Thyroid gland (tissue), 4 donors: ENCODE data around the gene CNGA3. TPM values are rescaled to one million over a fixed set of nuclear protein-coding genes. Genes with fewer than 3 reads are reported as not detected.
"Not testable (repeated sequence)": the region's sequence is repeated elsewhere in the genome, so short reads cannot be mapped to it uniquely, and the experiment has no call there.

Experiments
- DNase-seq, 2 donors: peaks; one replicate each; pipeline ENCODE4 v3.0.0-alpha.2; 2019
- H3K27ac ChIP-seq, 3 donors: fragments of 200-600 bp; sonication (generic); 1 replicate in 2 of 3; 2 replicates in 1 of 3; pipeline ENCODE4 v1.5.1; 2016 to 2019; ENCODE audit warnings: mild to moderate bottlenecking in 1 of 3, moderate library complexity in 1 of 3
- H3K27me3 ChIP-seq: fragments of 200-600 bp; sonication (generic); one replicate; pipeline ENCODE4 v1.5.1; 2019
- H3K36me3 ChIP-seq, 2 donors: fragments of 200-600 bp; sonication (generic); one replicate each; pipeline ENCODE4 v1.5.1; 2016 to 2019
- H3K4me1 ChIP-seq, 2 donors: fragments of 200-600 bp; sonication (generic); one replicate each; pipeline ENCODE4 v1.5.1; 2017 to 2019
- H3K4me3 ChIP-seq, 3 donors: fragments of 200-600 bp; sonication (generic); replicated peaks in 1 of 3; 1 replicate in 2 of 3; 2 replicates in 1 of 3; pipeline ENCODE4 v1.5.1; 2016; ENCODE audit warnings: mild to moderate bottlenecking in 1 of 3
- H3K9me3 ChIP-seq: fragments of 200-600 bp; sonication (generic); one replicate; pipeline ENCODE4 v1.5.1; 2017
- CTCF ChIP-seq, 6 experiments: fragments of 200-600 bp in 3 of 6; fragments of 450-650 bp in 3 of 6; sonication (generic) in 3 of 6; IDR thresholded peaks; one replicate each; pipeline ENCODE4 v1.5.1; 2016 to 2019; ENCODE audit warnings: antibody characterized with exemption in 6 of 6, mild to moderate bottlenecking in 2 of 6, inconsistent platforms in 1 of 6, moderate library complexity in 1 of 6
- POLR2A ChIP-seq, 2 donors: fragments of 450-650 bp; IDR thresholded peaks; one replicate each; pipeline ENCODE4 v1.6.1; 2017; ENCODE audit warnings: antibody characterized with exemption in 2 of 2, mild to moderate bottlenecking in 2 of 2, moderate library complexity in 1 of 2
- WGBS, 2 donors: methylation state at CpG; one replicate each; pipeline ENCODE4 v1.1.5; 2017; 5-methylcytosine and 5-hydroxymethylcytosine counted together
- intact Hi-C: fragments of 100-400 bp; cut with DNase I; formaldehyde crosslinking; loops from one replicate; pipeline ENCODE4 v1.15.1; 2023
- total RNA-seq, 4 donors: library from RNA; depleted of rRNA; stranded (reverse); fragments of >200 nt; gene quantifications; one replicate each; pipeline ENCODE4 v1.2.3, GENCODE V29; 2016

Gene CNGA3
- total RNA-seq, 4 donors from 2014 or later, result 0.54 TPM; not detected in 3

DNA sequence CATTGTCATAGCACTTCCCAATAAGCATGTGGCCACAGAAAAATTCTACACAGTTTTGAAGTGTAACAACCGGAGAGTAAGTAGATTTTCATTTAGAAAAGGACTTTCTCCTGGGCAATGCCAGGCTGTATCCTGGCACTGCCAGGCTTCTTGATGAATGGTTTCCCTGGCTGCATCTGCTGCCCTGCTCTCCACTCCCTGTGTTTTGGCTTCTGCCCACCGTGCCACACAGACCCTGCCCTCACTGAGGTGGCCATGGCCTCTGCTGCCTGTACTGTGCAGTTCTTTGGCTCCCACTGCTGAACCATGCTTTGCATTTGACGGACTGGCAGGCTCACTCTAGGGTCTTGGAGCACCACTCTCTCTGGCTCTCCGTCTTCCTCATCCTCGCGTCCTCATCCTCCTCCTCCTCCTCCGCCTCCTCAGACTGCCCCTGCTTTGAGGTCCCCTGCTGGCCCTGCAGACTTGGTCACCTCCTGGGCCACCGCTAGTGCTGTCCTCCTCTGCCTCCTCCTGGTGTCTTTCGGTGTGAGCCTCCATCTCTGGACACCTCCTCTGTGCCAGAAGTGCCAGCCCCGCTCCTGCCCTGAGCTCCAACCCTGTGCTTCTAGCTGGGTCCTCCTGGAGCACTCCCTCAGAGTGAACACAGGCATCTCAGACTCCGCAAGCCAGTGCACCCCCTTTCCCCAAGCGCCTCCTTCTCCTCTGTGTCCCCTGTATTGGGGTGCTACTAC, 45.9 kb upstream of the CNGA3 start:
- intact Hi-C loops, result no loop called here
- no peaks in the 10 kb centered on the region for H3K27me3 ChIP-seq
- H3K4me1 ChIP-seq, result no peaks in the 10 kb centered on the region
- no peaks in the 10 kb centered on the region for H3K9me3 ChIP-seq
- DNase-seq, result no peak
- no peaks in the 10 kb centered on the region for H3K36me3 ChIP-seq
- 90 to 93% methylated on average over 12 of the region's 12 CpGs for WGBS, 2 donors
- TF ChIP-seq CTCF (IDR thresholded peaks at IDR 0.05) (no peak), POLR2A (IDR thresholded peaks at IDR 0.05) (no peak)
- no peak overlapping the region for H3K27ac ChIP-seq
- no peak overlapping the region for H3K4me3 ChIP-seq

- intact Hi-C loops, result no loop called here
- H3K27ac ChIP-seq, result no peak overlapping the region
- WGBS, 2 donors, result 74 to 82% methylated on average over 5 of the region's 5 CpGs
These were observed 44.8 kb upstream of the CNGA3 start for GRCh38 chr2:98301469-98301868.

GRCh38 chr2:98307131-98307696, 39.0 kb upstream of the CNGA3 start:
- H3K4me3 ChIP-seq, H3K27me3 ChIP-seq, H3K4me1 ChIP-seq, DNase-seq, intact Hi-C loops, H3K36me3 ChIP-seq, H3K9me3 ChIP-seq, H3K27ac ChIP-seq: not testable (repeated sequence)
- WGBS, 2 donors, result 87 to 89% methylated on average over 9 of the region's 9 CpGs

More at GRCh38 chr2:98301469-98301868, 44.8 kb upstream of the CNGA3 start:
- no peak overlapping the region for H3K4me3 ChIP-seq
- no peaks in the 10 kb centered on the region for H3K4me1 ChIP-seq
- H3K27me3 ChIP-seq, result no peaks in the 10 kb centered on the region
- no peak for DNase-seq
- TF ChIP-seq CTCF (IDR thresholded peaks at IDR 0.05) (no peak), POLR2A (IDR thresholded peaks at IDR 0.05) (no peak)
- H3K36me3 ChIP-seq, result no peaks in the 10 kb centered on the region
- no peaks in the 10 kb centered on the region for H3K9me3 ChIP-seq

DNA sequence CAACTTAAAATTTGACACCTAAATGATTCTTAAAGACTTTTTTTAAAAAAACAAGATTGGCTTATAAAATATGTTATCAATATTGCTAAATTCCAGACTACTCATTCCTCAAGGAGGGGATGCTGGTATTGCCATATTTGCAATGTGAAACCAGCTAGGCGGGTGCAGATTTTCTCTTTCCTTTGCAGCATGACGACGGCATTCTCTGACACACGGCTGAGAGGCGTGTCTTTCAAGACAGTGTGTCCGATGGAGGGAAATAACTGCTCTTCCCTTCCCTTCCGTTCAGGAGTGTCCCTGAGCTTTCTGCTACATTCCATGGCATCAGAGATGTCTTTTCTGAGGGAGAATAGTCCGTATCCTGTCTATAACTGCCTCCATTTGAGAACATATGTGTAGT, 38.2 kb upstream of the CNGA3 start:
- no peaks in the 10 kb centered on the region for H3K9me3 ChIP-seq
- intact Hi-C loops, result no loop called here
- H3K27ac ChIP-seq, result no peak overlapping the region
- H3K36me3 ChIP-seq, result no peaks in the 10 kb centered on the region
- no peak overlapping the region for H3K4me3 ChIP-seq
- DNase-seq, result no peak
- no peaks in the 10 kb centered on the region for H3K27me3 ChIP-seq
- TF ChIP-seq CTCF (IDR thresholded peaks at IDR 0.05), result no peak
- no peak for TF ChIP-seq POLR2A (IDR thresholded peaks at IDR 0.05)
- H3K4me1 ChIP-seq, result no peaks in the 10 kb centered on the region
- 80% methylated on average over 8 of the region's 8 CpGs for WGBS, 2 donors

DNA sequence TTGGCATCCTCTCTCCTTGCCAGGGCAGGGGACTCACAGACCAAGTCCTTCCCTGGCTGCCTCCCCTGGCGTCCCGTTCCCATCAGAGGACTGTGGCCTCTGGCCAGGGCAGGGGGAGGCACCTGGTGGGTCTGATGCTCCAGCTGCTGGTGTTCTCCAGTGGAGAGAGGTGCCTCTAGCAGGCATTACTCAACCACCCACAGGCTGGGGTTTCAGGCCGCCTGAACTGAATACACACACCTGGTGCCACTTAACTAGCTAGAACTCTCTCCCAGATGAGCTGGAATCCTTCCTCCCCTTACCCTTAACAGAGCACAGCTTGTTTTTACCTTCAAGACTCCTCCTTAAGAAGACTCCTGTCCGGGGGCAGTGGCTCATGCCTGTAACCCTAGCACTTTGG, 37.7 kb upstream of the CNGA3 start:
- intact Hi-C loops, result no loop called here
- no peak overlapping the region for H3K27ac ChIP-seq
- no peaks in the 10 kb centered on the region for H3K9me3 ChIP-seq
- 76 to 85% methylated on average over 4 of the region's 4 CpGs for WGBS, 2 donors
- H3K4me3 ChIP-seq, result no peak overlapping the region
- H3K36me3 ChIP-seq, result no peaks in the 10 kb centered on the region
- no peaks in the 10 kb centered on the region for H3K4me1 ChIP-seq
- no peaks in the 10 kb centered on the region for H3K27me3 ChIP-seq
- no peak for TF ChIP-seq POLR2A (IDR thresholded peaks at IDR 0.05)
- no peak for TF ChIP-seq CTCF (IDR thresholded peaks at IDR 0.05)
- no peak for DNase-seq
